Liver (tissue), 3 donors: ENCODE data around the gene SLIT3.

Experiments
- EGR1 ChIP-seq, 2 donors: IDR thresholded peaks; 2 replicates each; pipeline ENCODE4 v1.6.1; 2016 to 2018; ENCODE audit warnings: antibody characterized with exemption in 2 of 2, low read depth in 2 of 2
- FOXA2 ChIP-seq: IDR thresholded peaks from 2 replicates; pipeline ENCODE4 v1.6.1; 2016; ENCODE audit warnings: antibody characterized with exemption
- GABPA ChIP-seq, 2 donors: IDR thresholded peaks in 1 of 2; conservative IDR thresholded peaks in 1 of 2; 2 replicates each; pipeline ENCODE4 v1.6.1; 2016; ENCODE audit warnings: antibody characterized with exemption in 2 of 2, mild to moderate bottlenecking in 1 of 2, moderate library complexity in 1 of 2
- JUND ChIP-seq, 2 donors: IDR thresholded peaks; 2 replicates each; pipeline ENCODE4 v1.6.1; 2016; ENCODE audit warnings: antibody characterized with exemption in 2 of 2
- RAD21 ChIP-seq, 2 donors: IDR thresholded peaks; 2 replicates each; pipeline ENCODE4 v1.6.1; 2016; ENCODE audit warnings: antibody characterized with exemption in 2 of 2, mild to moderate bottlenecking in 2 of 2
- RXRA ChIP-seq, 2 donors: IDR thresholded peaks; 2 replicates each; pipeline ENCODE4 v1.6.1; 2017 to 2018; ENCODE audit warnings: antibody characterized with exemption in 2 of 2, mild to moderate bottlenecking in 1 of 2
- SP1 ChIP-seq: IDR thresholded peaks from 2 replicates; pipeline ENCODE4 v1.6.1; 2018; ENCODE audit warnings: antibody characterized with exemption, mild to moderate bottlenecking
- TF ChIP-seq, protein P1 (sequence below): fragments of 150-350 bp; IDR thresholded peaks from 2 replicates; pipeline ENCODE4 v1.5.1; 2017; ENCODE audit warnings: improper control_type of control experiment, low read depth, low read length; ENCODE audit not compliant: missing input control
- TF ChIP-seq, protein P2 (sequence below): IDR thresholded peaks from 2 replicates; pipeline ENCODE4 v1.6.1; 2016; ENCODE audit warnings: antibody characterized with exemption, mild to moderate bottlenecking
- TF ChIP-seq, protein P3 (sequence below): IDR thresholded peaks from 2 replicates; pipeline ENCODE4 v1.6.1; 2016; ENCODE audit warnings: antibody characterized with exemption
- TF ChIP-seq, protein P4 (sequence below): IDR thresholded peaks from 2 replicates; pipeline ENCODE4 v1.6.1; 2016; ENCODE audit warnings: antibody characterized with exemption
- TF ChIP-seq, protein P5 (sequence below): IDR thresholded peaks from 2 replicates; pipeline ENCODE4 v1.6.1; 2016; ENCODE audit warnings: antibody characterized with exemption
- donor health status: healthy.
- donor health status: healthy.

DNA sequence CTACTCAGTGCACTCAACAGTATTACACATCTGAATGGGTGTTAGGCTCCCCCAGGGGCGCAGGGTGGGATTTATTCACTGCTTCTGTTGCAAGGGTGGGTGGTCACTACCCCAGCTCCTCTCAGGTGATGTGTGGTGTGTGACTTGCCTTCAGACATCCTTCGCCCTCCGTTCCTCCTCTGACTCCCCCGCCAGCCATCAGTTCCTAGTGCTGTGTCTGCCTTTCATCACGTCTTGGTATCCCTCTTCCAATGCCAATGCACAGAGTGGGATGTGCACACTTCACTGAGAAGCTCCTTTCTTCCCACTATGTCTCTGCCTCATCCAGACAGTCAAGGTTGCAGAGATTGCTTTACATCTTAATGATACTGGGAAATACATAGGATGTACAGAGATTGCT, 79.4 kb downstream of the SLIT3 start:
- TF ChIP-seq, protein P1, sequence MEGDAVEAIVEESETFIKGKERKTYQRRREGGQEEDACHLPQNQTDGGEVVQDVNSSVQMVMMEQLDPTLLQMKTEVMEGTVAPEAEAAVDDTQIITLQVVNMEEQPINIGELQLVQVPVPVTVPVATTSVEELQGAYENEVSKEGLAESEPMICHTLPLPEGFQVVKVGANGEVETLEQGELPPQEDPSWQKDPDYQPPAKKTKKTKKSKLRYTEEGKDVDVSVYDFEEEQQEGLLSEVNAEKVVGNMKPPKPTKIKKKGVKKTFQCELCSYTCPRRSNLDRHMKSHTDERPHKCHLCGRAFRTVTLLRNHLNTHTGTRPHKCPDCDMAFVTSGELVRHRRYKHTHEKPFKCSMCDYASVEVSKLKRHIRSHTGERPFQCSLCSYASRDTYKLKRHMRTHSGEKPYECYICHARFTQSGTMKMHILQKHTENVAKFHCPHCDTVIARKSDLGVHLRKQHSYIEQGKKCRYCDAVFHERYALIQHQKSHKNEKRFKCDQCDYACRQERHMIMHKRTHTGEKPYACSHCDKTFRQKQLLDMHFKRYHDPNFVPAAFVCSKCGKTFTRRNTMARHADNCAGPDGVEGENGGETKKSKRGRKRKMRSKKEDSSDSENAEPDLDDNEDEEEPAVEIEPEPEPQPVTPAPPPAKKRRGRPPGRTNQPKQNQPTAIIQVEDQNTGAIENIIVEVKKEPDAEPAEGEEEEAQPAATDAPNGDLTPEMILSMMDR: no peak
- TF ChIP-seq SP1: no peak
- TF ChIP-seq RXRA (IDR thresholded peaks at IDR 0.05): no peak
- TF ChIP-seq, protein P2, sequence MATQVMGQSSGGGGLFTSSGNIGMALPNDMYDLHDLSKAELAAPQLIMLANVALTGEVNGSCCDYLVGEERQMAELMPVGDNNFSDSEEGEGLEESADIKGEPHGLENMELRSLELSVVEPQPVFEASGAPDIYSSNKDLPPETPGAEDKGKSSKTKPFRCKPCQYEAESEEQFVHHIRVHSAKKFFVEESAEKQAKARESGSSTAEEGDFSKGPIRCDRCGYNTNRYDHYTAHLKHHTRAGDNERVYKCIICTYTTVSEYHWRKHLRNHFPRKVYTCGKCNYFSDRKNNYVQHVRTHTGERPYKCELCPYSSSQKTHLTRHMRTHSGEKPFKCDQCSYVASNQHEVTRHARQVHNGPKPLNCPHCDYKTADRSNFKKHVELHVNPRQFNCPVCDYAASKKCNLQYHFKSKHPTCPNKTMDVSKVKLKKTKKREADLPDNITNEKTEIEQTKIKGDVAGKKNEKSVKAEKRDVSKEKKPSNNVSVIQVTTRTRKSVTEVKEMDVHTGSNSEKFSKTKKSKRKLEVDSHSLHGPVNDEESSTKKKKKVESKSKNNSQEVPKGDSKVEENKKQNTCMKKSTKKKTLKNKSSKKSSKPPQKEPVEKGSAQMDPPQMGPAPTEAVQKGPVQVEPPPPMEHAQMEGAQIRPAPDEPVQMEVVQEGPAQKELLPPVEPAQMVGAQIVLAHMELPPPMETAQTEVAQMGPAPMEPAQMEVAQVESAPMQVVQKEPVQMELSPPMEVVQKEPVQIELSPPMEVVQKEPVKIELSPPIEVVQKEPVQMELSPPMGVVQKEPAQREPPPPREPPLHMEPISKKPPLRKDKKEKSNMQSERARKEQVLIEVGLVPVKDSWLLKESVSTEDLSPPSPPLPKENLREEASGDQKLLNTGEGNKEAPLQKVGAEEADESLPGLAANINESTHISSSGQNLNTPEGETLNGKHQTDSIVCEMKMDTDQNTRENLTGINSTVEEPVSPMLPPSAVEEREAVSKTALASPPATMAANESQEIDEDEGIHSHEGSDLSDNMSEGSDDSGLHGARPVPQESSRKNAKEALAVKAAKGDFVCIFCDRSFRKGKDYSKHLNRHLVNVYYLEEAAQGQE: no peak
- TF ChIP-seq, protein P3, sequence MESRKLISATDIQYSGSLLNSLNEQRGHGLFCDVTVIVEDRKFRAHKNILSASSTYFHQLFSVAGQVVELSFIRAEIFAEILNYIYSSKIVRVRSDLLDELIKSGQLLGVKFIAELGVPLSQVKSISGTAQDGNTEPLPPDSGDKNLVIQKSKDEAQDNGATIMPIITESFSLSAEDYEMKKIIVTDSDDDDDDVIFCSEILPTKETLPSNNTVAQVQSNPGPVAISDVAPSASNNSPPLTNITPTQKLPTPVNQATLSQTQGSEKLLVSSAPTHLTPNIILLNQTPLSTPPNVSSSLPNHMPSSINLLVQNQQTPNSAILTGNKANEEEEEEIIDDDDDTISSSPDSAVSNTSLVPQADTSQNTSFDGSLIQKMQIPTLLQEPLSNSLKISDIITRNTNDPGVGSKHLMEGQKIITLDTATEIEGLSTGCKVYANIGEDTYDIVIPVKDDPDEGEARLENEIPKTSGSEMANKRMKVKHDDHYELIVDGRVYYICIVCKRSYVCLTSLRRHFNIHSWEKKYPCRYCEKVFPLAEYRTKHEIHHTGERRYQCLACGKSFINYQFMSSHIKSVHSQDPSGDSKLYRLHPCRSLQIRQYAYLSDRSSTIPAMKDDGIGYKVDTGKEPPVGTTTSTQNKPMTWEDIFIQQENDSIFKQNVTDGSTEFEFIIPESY: no peak
- TF ChIP-seq RAD21 (IDR thresholded peaks at IDR 0.05): no peak
- TF ChIP-seq JUND (IDR thresholded peaks at IDR 0.05): no peak
- no peak for TF ChIP-seq GABPA (IDR thresholded peaks at IDR 0.05 in 1 of 2, conservative IDR thresholded peaks at IDR 0.05 in 1 of 2)
- TF ChIP-seq, protein P4, sequence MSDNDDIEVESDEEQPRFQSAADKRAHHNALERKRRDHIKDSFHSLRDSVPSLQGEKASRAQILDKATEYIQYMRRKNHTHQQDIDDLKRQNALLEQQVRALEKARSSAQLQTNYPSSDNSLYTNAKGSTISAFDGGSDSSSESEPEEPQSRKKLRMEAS: no peak
- TF ChIP-seq FOXA2: no peak
- TF ChIP-seq, protein P5, sequence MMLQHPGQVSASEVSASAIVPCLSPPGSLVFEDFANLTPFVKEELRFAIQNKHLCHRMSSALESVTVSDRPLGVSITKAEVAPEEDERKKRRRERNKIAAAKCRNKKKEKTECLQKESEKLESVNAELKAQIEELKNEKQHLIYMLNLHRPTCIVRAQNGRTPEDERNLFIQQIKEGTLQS: no peak
- no peak for TF ChIP-seq EGR1 (IDR thresholded peaks at IDR 0.05; ENCODE audit: low read depth in 2 of 2)
